ENCODE measurements around the gene CADPS2. TPM values are rescaled to one million over a fixed set of nuclear protein-coding genes. Genes with fewer than 3 reads are reported as not detected.

CADPS2 gene
- total and polyA plus RNA-seq, 10 of the 15 experiments (the other 5 are each of a cell fraction or from before 2014, with no cell fraction given) = 0.05 to 7.5 (median 0.25) TPM

DNA sequence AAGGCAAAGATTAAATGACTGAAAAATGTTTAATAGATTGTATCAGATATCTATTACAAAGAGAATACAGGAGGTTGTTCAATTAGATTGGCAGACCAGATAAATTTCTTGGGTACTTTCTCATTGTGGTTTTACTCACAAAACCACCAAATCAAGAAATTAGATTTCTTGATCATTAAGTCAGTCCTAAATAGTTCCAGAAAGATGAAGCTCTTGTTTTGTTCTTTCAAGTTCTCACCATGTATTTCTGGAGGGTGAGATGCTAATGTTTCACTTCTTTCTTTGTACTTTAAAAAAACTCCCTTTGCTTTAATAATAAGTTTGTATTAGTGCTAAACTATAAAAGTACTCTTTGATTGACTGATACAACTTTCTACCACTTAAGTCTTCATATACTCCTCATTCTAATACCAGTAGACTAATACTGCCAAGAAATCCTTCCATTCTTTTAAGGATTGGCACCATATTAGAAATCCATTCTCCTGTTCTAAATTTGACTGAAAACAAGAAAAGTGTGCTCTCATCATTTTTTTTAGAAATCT, 256.8 kb downstream of the CADPS2 start (continued):
- TF ChIP-seq SMARCA5 (IDR thresholded peaks at IDR 0.05) = no peak
- TF ChIP-seq DPF2 (IDR thresholded peaks at IDR 0.05) = peak; percentile 92
- no peak for TF ChIP-seq SUZ12 (IDR thresholded peaks at IDR 0.05; ENCODE audit: unreplicated experiment)
- TF ChIP-seq ESRRA (IDR thresholded peaks at IDR 0.05; ENCODE audit: low read length) = no peak
- no peak for TF ChIP-seq EZH2 (IDR thresholded peaks at IDR 0.05; ENCODE audit: borderline replicate concordance, control insufficient read depth, low read depth, low read length)
- no peak for TF ChIP-seq HDAC2 (IDR thresholded peaks at IDR 0.05)
- no peak for TF ChIP-seq NFYB (IDR thresholded peaks at IDR 0.05; ENCODE audit: insufficient read depth, low read depth, low read length)
- TF ChIP-seq, protein P1, sequence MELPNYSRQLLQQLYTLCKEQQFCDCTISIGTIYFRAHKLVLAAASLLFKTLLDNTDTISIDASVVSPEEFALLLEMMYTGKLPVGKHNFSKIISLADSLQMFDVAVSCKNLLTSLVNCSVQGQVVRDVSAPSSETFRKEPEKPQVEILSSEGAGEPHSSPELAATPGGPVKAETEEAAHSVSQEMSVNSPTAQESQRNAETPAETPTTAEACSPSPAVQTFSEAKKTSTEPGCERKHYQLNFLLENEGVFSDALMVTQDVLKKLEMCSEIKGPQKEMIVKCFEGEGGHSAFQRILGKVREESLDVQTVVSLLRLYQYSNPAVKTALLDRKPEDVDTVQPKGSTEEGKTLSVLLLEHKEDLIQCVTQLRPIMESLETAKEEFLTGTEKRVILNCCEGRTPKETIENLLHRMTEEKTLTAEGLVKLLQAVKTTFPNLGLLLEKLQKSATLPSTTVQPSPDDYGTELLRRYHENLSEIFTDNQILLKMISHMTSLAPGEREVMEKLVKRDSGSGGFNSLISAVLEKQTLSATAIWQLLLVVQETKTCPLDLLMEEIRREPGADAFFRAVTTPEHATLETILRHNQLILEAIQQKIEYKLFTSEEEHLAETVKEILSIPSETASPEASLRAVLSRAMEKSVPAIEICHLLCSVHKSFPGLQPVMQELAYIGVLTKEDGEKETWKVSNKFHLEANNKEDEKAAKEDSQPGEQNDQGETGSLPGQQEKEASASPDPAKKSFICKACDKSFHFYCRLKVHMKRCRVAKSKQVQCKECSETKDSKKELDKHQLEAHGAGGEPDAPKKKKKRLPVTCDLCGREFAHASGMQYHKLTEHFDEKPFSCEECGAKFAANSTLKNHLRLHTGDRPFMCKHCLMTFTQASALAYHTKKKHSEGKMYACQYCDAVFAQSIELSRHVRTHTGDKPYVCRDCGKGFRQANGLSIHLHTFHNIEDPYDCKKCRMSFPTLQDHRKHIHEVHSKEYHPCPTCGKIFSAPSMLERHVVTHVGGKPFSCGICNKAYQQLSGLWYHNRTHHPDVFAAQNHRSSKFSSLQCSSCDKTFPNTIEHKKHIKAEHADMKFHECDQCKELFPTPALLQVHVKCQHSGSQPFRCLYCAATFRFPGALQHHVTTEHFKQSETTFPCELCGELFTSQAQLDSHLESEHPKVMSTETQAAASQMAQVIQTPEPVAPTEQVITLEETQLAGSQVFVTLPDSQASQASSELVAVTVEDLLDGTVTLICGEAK (IDR thresholded peaks at IDR 0.05; ENCODE audit: borderline replicate concordance) = no peak
- TF ChIP-seq, protein P2, sequence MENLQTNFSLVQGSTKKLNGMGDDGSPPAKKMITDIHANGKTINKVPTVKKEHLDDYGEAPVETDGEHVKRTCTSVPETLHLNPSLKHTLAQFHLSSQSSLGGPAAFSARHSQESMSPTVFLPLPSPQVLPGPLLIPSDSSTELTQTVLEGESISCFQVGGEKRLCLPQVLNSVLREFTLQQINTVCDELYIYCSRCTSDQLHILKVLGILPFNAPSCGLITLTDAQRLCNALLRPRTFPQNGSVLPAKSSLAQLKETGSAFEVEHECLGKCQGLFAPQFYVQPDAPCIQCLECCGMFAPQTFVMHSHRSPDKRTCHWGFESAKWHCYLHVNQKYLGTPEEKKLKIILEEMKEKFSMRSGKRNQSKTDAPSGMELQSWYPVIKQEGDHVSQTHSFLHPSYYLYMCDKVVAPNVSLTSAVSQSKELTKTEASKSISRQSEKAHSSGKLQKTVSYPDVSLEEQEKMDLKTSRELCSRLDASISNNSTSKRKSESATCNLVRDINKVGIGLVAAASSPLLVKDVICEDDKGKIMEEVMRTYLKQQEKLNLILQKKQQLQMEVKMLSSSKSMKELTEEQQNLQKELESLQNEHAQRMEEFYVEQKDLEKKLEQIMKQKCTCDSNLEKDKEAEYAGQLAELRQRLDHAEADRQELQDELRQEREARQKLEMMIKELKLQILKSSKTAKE (IDR thresholded peaks at IDR 0.05; ENCODE audit: low read depth, poor library complexity, severe bottlenecking) = peak; percentile 59
- TF ChIP-seq LARP7 (IDR thresholded peaks at IDR 0.05) = no peak
- no peak for TF ChIP-seq CBFB (IDR thresholded peaks at IDR 0.05; ENCODE audit: low read depth)
- TF ChIP-seq NBN (IDR thresholded peaks at IDR 0.05) = peak; percentile 65; the same call in 1 of the 2 replicates
- 0 out of 4 replicates have a peak, but pooled peaks of 1 of the 2 experiments have one; percentile 59 for TF ChIP-seq EP300 (IDR thresholded peaks at IDR 0.05; ENCODE audit: borderline replicate concordance in 1 of 2, control insufficient read depth in 1 of 2, low read depth in 2 of 2, low read length in 2 of 2)
- TF ChIP-seq, protein P3, sequence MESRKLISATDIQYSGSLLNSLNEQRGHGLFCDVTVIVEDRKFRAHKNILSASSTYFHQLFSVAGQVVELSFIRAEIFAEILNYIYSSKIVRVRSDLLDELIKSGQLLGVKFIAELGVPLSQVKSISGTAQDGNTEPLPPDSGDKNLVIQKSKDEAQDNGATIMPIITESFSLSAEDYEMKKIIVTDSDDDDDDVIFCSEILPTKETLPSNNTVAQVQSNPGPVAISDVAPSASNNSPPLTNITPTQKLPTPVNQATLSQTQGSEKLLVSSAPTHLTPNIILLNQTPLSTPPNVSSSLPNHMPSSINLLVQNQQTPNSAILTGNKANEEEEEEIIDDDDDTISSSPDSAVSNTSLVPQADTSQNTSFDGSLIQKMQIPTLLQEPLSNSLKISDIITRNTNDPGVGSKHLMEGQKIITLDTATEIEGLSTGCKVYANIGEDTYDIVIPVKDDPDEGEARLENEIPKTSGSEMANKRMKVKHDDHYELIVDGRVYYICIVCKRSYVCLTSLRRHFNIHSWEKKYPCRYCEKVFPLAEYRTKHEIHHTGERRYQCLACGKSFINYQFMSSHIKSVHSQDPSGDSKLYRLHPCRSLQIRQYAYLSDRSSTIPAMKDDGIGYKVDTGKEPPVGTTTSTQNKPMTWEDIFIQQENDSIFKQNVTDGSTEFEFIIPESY (IDR thresholded peaks at IDR 0.05) = no peak
- TF ChIP-seq RB1 (IDR thresholded peaks at IDR 0.05; ENCODE audit: borderline replicate concordance) = no peak
- TF ChIP-seq NR2F1 (conservative IDR thresholded peaks at IDR 0.05) = peak; percentile 66
- no peak for TF ChIP-seq MEF2A (IDR thresholded peaks at IDR 0.05; ENCODE audit: insufficient read depth, low read depth, low read length)
- peak; percentile 99 for TF ChIP-seq MTA2 (IDR thresholded peaks at IDR 0.05; ENCODE audit: low read depth)
- TF ChIP-seq NFIC (IDR thresholded peaks at IDR 0.05; ENCODE audit: low read depth, low read length) = no peak
- TF ChIP-seq WRNIP1 (IDR thresholded peaks at IDR 0.05; ENCODE audit: borderline replicate concordance, low read depth, low read length) = no peak
- no peak for TF ChIP-seq TCF12 (IDR thresholded peaks at IDR 0.05; ENCODE audit: low read depth, low read length)
- TF ChIP-seq FOXM1 (IDR thresholded peaks at IDR 0.05; ENCODE audit: low read depth, low read length) = no peak
- TF ChIP-seq CREM (IDR thresholded peaks at IDR 0.05; ENCODE audit: low read depth) = no peak
- TF ChIP-seq PAX8 (IDR thresholded peaks at IDR 0.05) = no peak
- TF ChIP-seq TCF7 (IDR thresholded peaks at IDR 0.05; ENCODE audit: borderline replicate concordance) = no peak
